Renal cortex interstitium (tissue), 11 donors: Measurements from ENCODE around the gene LRMDA. TPM values are rescaled to one million over a fixed set of nuclear protein-coding genes. Genes with fewer than 3 reads are reported as not detected.
A peak's percentile ranks its signal among the peaks of the same experiment; 100 is the strongest.
"Not testable (repeated sequence)": the region's sequence is repeated elsewhere in the genome, so short reads cannot be mapped to it uniquely, and the experiment has no call there.

Experiments used
- DNase-seq, 11 donors: peaks; one replicate each; pipeline ENCODE4 v3.0.0-alpha.2; 2013; ENCODE audit warnings: low read depth in 9 of 11, low spot score in 4 of 11; ENCODE audit errors: extremely low read depth in 1 of 11
- polyA plus RNA-seq, 3 donors: library from polyadenylated mRNA; unstranded; fragments of 120-200 nt; gene quantifications; one replicate each; pipeline ENCODE4 v1.2.1, GENCODE V29; 2013; ENCODE audit not compliant: insufficient read length in 3 of 3

LRMDA gene
- polyA plus RNA-seq, 3 donors: 17.1 to 22.3 (median 21.0) TPM

GRCh38 chr10:75611172-75611992, 180.0 kb downstream of the LRMDA start:
- DNase-seq: no peak

DNA sequence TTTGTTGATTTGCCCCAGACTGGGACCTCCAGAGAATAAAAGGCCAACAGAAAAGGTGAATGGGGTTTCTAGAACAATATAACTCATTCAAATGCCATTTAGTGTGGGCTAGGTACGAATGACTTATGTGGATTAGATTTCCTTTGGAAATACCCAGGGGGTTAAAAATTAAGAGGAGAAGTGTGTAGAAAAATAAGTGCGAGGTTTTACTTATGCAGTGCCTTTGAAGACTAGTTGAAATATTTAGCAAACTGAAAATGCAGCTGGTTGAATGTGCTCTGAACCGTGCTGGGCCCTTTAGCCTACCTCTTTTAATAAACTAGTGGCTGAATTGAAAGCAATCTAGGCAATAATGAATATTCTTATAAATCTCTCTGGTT, 180.6 kb downstream of the LRMDA start:
- DNase-seq: no peak

DNA sequence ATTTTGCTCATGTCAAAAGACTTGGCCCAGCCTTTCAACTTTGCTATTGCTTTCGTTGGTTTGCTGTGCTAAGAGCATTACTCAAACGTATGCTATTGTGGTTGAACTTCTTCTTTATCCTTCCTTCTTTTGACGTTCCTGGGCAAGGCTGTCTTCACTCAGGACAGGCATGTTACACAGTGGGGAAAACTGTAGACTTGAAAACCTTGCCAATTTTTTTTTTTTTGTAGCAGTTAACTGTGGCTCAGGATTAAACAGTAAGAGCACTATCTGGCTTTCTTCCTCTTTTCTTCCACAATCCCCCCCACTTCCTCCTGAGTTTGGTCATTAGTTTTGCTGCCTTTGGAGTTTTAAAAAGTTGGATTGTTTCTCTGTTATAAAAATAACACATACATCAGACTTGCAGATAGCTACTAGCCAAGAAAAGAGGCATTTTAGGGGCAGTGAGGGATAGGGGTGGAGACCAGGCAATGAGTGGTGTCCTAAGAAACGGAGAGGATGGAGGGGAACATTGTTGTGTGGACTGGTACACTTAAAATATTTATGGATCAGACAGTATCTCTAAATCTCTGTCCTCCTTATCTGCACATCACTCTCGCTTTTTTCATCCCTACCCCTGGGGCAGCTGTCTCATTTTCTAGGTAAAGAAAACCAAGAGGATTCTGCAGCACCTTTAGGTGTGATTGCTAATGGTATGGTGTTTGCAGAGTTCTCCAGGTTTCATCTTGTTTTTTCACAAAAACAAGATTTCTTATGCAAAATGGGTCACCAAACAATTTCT, 181.7 kb downstream of the LRMDA start:
- DNase-seq: no peak

DNA sequence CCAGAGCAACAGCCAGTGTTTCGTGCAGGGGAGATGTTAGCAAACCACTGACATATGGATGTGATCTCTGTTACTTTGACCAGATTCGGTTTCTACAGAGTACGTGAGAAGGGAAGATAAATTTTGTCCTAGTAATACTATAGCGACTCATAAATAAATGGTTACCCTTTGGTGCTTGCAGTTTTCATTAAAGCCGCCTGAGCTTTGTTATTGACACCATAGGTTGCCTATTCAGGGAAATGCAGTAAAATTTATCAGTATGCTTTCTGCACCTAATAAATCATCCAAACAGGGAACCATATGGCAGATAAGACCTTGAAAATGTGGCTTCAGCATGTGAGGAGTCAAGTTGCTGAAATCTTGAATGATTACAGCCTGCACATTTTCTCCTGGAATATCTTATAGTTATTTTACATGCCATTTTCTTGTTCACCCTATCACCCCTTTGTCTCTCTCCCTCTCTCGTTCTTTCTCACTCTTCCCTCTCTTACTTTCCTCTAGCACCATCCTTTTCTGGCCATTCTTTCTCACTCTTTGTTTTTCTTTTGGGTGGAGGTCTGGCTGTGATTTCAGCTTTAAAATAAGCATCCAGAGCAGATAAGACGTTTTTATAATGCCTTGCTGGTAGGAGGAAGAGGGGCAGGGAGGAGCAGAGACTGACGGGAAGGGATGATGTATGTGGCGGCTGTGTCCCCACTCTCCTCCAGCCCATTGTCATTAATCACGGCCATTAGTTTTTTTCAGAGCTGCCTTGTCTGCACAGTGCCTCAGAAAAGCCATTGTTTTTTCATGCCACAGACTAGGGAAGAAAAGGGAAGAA, 182.5 kb downstream of the LRMDA start:
- peak in 8 of 11 donors; percentile 54 to 73 (median 62) for DNase-seq

DNA sequence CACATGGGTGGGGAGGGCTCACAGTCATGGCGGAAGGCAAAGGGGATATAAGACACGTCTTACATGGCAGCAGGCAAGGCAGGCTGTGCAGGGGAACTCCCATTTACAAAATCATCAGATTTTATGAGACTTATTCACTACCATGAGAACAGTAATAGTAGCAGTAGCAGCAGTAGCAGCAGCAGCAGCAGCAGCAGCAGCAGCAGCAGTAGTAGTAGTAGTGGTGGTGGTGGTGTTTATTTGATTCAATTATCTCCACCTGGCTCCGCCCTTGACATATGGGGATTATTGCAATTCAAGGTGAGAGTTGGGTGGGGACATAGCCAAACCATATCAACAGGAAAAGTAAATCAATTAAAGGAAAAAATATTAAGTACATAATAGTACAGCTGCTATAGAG, 184.7 kb downstream of the LRMDA start:
- no peak for DNase-seq

- no peak for DNase-seq
Measured at GRCh38 chr10:75616874-75617478, 185.6 kb downstream of the LRMDA start.

DNA sequence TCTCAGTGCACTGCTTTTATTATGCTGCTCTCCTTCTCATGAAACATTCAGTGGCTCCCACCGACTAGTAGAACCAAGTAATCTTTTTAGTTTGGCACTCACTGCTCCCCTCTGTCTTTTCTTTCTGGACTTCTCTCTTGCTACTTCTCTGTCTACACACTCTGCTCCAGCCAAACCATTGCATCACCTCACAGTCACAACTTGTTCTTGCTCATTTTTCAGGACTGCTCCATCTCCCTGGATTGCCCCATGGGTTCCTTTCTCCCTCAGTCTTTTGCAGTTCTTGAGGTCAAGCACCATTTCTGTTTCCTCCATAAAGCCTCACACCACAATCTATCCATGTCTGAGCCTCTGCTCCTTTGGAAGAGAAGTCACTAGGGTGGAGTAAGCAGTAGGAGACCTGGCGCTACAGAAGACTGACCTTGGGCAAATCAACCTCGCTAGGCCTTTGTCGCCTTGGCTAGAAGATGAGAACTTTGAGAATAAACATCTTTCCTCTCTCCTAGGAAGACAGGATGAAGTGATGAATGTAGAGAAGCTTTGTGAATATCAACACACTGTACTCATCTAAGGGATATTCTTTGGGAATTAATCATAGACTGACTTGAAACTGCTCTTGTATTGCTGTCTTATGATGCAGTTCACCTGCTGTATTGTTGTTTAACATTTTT, 186.2 kb downstream of the LRMDA start:
- no peak for DNase-seq

DNA sequence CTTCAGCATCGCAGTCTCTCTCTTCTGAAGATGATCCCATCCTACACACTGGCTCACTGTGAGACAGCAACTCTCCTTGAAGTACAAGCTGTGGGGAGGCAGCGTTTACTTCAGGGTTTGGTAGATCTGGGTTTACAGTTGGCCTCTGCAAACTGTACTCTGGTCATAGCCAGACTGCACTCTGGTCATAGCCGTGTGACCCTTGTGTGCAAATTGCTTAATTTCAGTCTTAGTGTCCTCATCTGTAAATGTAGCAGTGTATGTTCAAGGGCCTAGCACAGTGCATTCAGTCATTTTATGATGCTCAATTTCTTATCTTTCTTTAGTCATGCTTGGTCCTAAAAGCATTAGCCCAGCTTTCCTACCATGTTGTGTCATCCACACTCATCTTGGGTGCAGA, 188.2 kb downstream of the LRMDA start:
- no peak for DNase-seq

GRCh38 chr10:75620356-75620755, 188.9 kb downstream of the LRMDA start:
- DNase-seq: no peak

DNA sequence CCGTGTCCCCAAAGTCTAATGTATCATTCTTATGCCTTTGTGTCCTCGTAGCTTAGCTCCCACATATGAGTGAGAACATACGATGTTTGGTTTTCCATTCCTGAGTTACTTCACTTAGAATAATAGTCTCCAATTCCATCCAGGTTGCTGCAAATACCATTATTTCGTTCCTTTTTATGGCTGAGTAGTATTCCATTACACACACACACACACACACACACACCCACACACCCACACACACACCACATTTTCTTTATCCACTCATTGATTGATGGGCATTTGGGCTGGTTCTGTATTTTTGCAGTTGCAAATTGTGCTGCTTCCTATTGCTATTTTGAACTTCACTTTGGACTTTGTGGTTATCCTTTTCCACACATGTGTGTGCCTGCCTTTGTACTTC, 189.6 kb downstream of the LRMDA start:
- DNase-seq: not testable (repeated sequence)

- DNase-seq: no peak
Measured at GRCh38 chr10:75622503-75622902, 191.1 kb downstream of the LRMDA start.

- DNase-seq: no peak
Measured at GRCh38 chr10:75623310-75624093, 192.1 kb downstream of the LRMDA start.

GRCh38 chr10:75624638-75625037, 193.2 kb downstream of the LRMDA start:
- no peak for DNase-seq

GRCh38 chr10:75630746-75631145, 199.3 kb downstream of the LRMDA start:
- no peak for DNase-seq

DNA sequence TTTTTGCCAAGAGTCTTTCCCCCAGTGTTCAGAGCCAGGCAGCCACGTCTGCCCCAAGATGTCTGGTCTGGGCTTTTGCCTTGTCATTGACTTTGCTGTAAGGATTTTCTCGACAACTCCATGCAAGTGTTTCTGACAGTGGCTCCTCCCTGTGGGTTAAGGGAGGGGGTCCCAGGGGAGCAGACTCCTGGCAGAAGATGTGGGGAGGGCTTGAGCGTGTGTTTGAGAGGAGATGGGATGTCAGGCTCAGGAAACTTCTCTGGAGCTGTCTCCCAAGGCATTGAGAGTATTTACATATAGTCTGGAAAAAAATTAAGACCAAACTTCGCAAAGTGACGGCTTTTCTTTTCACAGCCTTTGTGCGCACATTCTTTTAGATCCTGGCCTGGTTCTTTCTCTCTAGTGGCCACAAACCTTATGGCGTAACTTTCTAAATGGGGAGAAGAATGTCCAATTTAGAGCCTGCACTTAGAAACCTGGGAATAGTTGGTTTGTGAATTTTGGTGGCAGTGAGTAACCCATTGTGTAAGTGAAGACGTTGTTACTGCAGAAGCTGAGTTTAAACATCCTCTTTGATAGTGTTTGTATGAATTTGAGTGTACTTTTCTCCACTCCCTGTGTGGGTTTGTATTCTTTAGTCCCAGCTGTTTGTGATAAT, 201.5 kb downstream of the LRMDA start:
- no peak for DNase-seq

- no peak for DNase-seq
Measured at GRCh38 chr10:75633568-75633967, 202.1 kb downstream of the LRMDA start.

DNA sequence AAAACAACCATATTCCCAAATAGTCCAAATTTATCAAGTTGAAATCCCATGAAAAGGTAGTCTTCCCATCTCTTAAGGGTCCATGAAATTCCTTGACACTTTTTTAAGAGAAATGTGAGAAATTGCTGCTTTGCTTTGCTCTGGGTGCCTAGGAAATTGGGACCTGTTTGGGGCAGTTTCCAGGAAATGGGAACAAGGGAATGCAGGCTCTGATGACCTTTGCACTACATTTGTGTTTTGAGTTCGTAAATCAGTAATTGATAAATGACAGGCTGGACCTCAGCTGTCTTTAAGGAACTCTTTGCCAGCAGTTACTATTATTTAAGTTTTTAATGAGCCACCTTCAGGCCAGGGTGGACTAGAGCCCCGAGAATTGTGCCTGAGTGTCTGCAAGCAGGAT, 203.5 kb downstream of the LRMDA start:
- no peak for DNase-seq
